DOHH2 (cell line): Measurements from ENCODE around the gene PARP4.
"Not testable (repeated sequence)": the region's sequence is repeated elsewhere in the genome, so short reads cannot be mapped to it uniquely, and the experiment has no call there.

Experiments
- H3F3A ChIP-seq: fragments of 200-600 bp; sonication (generic), shearing (Covaris generic); 2 replicates; pipeline ENCODE4 v1.6.0; 2016; ENCODE audit warnings: antibody characterized with exemption, mild to moderate bottlenecking; ENCODE audit not compliant: control insufficient read depth, insufficient read depth
- H3K27ac ChIP-seq: fragments of 200-600 bp; sonication (generic); 2 replicates; pipeline ENCODE4 v1.5.1; 2014; ENCODE audit warnings: low read depth, mild to moderate bottlenecking, low read length, moderate library complexity
- H3K27me3 ChIP-seq: fragments of 200-600 bp; sonication (generic); 2 replicates; pipeline ENCODE4 v1.6.1; 2014; ENCODE audit warnings: mild to moderate bottlenecking, low read length, mixed read lengths; ENCODE audit not compliant: control insufficient read depth
- H3K36me3 ChIP-seq: fragments of 200-600 bp; sonication (generic); 2 replicates; pipeline ENCODE4 v1.6.1; 2014; ENCODE audit warnings: mild to moderate bottlenecking, low read length, moderate library complexity, mixed read lengths; ENCODE audit not compliant: control insufficient read depth
- H3K4me1 ChIP-seq: fragments of 200-600 bp; sonication (generic); 2 replicates; pipeline ENCODE4 v1.6.1; 2014; ENCODE audit warnings: mild to moderate bottlenecking, low read length, mixed read lengths; ENCODE audit not compliant: control insufficient read depth
- H3K4me2 ChIP-seq: fragments of 200-600 bp; sonication (generic); 2 replicates; pipeline ENCODE4 v1.6.0; 2014; ENCODE audit warnings: mild to moderate bottlenecking, low read length, moderate library complexity
- H3K4me3 ChIP-seq: fragments of 200-600 bp; sonication (generic); 2 replicates; pipeline ENCODE4 v1.5.1; 2014; ENCODE audit warnings: mild to moderate bottlenecking, low read length, mixed read lengths
- H3K79me2 ChIP-seq: fragments of 200-600 bp; sonication (generic); 2 replicates; pipeline ENCODE4 v1.6.1; 2014; ENCODE audit warnings: mild to moderate bottlenecking, low read length, mixed read lengths; ENCODE audit not compliant: control insufficient read depth
- H3K9me2 ChIP-seq: fragments of 200-600 bp; sonication (generic); replicated peaks from 2 replicates; pipeline ENCODE4 v1.6.1; 2014; ENCODE audit warnings: mild to moderate bottlenecking, low read length, mixed read lengths; ENCODE audit not compliant: control insufficient read depth
- H3K9me3 ChIP-seq: fragments of 200-600 bp; sonication (generic); 2 replicates; pipeline ENCODE4 v1.6.1; 2014; ENCODE audit warnings: antibody characterized with exemption, low read length, mixed read lengths; ENCODE audit not compliant: control insufficient read depth, insufficient read depth
- H4K20me1 ChIP-seq: fragments of 200-600 bp; sonication (generic); 2 replicates; pipeline ENCODE4 v1.6.0; 2014; ENCODE audit warnings: low read depth, mild to moderate bottlenecking, antibody characterized with exemption, low read length, moderate library complexity; ENCODE audit not compliant: control insufficient read depth, insufficient read depth
- CTCF ChIP-seq: fragments of 200-600 bp; sonication (generic); IDR thresholded peaks from one replicate; pipeline ENCODE4 v1.5.1; 2014; ENCODE audit warnings: antibody characterized with exemption, mild to moderate bottlenecking, low read depth, low read length; ENCODE audit not compliant: poor library complexity, severe bottlenecking
- EZH2phosphoT487 ChIP-seq: fragments of 200-600 bp; sonication (generic); IDR thresholded peaks from 2 replicates; pipeline ENCODE4 v1.6.1; 2017; ENCODE audit warnings: borderline replicate concordance, mild to moderate bottlenecking, antibody characterized with exemption, low read length, moderate library complexity, mixed read lengths

PARP4 gene

GRCh38 chr13:24512197-24512907 is at the start of gene PARP4:
TSS of gene PARP4 (minus strand) at chr13:24512778. CDS start at chr13:24503776, 9,002 bp downstream.
- TF ChIP-seq CTCF = peak; percentile 31
- TF ChIP-seq EZH2phosphoT487 = no peak
- H3K9me2 ChIP-seq = no peaks in the 10 kb centered on the region
- H3K9me3 ChIP-seq = no peaks in the 10 kb centered on the region
- H3K4me1 ChIP-seq = peaks cover 21% of the 10 kb centered on the region
- peaks cover 7% of the 10 kb centered on the region; the same call in 1 of the 2 replicates for H3K27me3 ChIP-seq
- peaks cover 50% of the 10 kb centered on the region for H3K79me2 ChIP-seq
- H3F3A ChIP-seq = peaks cover 6% of the 10 kb centered on the region
- peaks cover 11% of the 10 kb centered on the region for H3K36me3 ChIP-seq
- H3K4me2 ChIP-seq = peak within 1 kb of the TSS; percentile 80
- no peaks in the 10 kb centered on the region; the same call in 1 of the 2 replicates for H4K20me1 ChIP-seq
- H3K27ac ChIP-seq = peak within 1 kb of the TSS; percentile 42
- peak within 1 kb of the TSS; percentile 89 for H3K4me3 ChIP-seq

- H3K4me1 ChIP-seq = peaks cover 42% of the 10 kb centered on the region
- H4K20me1 ChIP-seq, H3F3A ChIP-seq, H3K79me2 ChIP-seq, H3K4me2 ChIP-seq, H3K27me3 ChIP-seq, H3K4me3 ChIP-seq, H3K9me3 ChIP-seq, H3K36me3 ChIP-seq, H3K27ac ChIP-seq, H3K9me2 ChIP-seq: not testable (repeated sequence)
These were observed 48.1 kb upstream of the PARP4 start for GRCh38 chr13:24560579-24561187.

- not testable (repeated sequence) for H3K27ac ChIP-seq, H3K9me2 ChIP-seq, H3K27me3 ChIP-seq, H3K9me3 ChIP-seq, H3K79me2 ChIP-seq, H3F3A ChIP-seq, H4K20me1 ChIP-seq, H3K36me3 ChIP-seq, H3K4me2 ChIP-seq, H3K4me3 ChIP-seq
- peaks cover 31% of the 10 kb centered on the region for H3K4me1 ChIP-seq
These were observed 47.0 kb upstream of the PARP4 start for GRCh38 chr13:24559431-24560218.

- Histone ChIP-seq H3K36me3 (no peaks in the 10 kb centered on the region), H3K27me3 (0 out of 2 replicates have a peak, but pooled peaks cover 2% of the 10 kb centered on the region), H3K27ac (no peak overlapping the region), H3K79me2 (no peaks in the 10 kb centered on the region), H3K4me1 (peaks cover 20% of the 10 kb centered on the region), H3K4me2 (peak overlapping the region; percentile 19), H3F3A (0 out of 2 replicates have a peak, but pooled peaks cover 3% of the 10 kb centered on the region), H3K4me3 (no peak overlapping the region), H3K9me2 (no peaks in the 10 kb centered on the region), H4K20me1 (no peaks in the 10 kb centered on the region), H3K9me3 (no peaks in the 10 kb centered on the region)
- TF ChIP-seq CTCF = no peak
- no peak for TF ChIP-seq EZH2phosphoT487
These were observed 44.5 kb upstream of the PARP4 start for GRCh38 chr13:24557081-24557480.

GRCh38 chr13:24553892-24554291 is 41.3 kb upstream of the PARP4 start:
- not testable (repeated sequence) for H3K79me2 ChIP-seq, H3K27ac ChIP-seq, H3K27me3 ChIP-seq, H3K4me2 ChIP-seq, H3F3A ChIP-seq, H3K4me3 ChIP-seq, H3K9me2 ChIP-seq, H3K36me3 ChIP-seq, H3K9me3 ChIP-seq, H4K20me1 ChIP-seq
- H3K4me1 ChIP-seq = peaks cover 20% of the 10 kb centered on the region
